NCI-H2029 (cell line): ENCODE data around the gene ZKSCAN2.

ENCODE experiments used
- DNase-seq: peaks from one replicate; lab custom pipeline; 2025; lab: John Stamatoyannopoulos, UW

The ZKSCAN2 gene

DNA sequence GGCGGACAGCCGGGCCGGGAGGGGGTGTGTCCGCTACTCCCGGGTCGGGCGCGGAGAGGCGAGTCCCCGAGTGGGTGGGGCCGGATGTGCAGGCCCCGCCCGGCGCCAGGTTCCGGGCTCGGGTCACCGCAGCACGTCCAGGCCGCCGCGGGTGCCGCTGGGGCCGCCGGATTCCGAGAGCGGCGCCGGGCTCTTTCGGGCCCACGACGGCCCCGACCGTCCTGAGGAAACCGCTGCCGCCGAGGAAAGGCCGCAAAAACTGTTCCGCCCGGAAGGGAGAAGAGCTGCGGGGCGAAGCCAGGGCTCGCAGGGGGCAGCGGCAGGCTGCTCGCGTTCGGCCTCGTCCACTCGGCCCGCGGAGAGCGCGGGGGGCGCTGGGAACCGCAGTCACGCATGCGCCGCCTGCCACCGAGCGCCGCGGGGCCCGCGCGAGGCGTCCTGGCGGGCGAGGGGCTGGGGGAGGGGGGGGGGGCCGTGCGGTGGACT, at the start of gene ZKSCAN2:
Gene ZKSCAN2 (minus strand): TSS at position 376 of the 486 bp plus-strand sequence. CDS start 718 bp downstream, outside the sequence.
- peak; percentile 80 for DNase-seq

GRCh38 chr16:25299792-25300590, 42.3 kb upstream of the ZKSCAN2 start:
- no peak for DNase-seq

GRCh38 chr16:25298165-25298872, 40.7 kb upstream of the ZKSCAN2 start:
- DNase-seq = no peak

GRCh38 chr16:25297151-25297787, 39.6 kb upstream of the ZKSCAN2 start:
- DNase-seq = no peak

GRCh38 chr16:25291580-25291979, 33.9 kb upstream of the ZKSCAN2 start:
- DNase-seq = no peak

DNA sequence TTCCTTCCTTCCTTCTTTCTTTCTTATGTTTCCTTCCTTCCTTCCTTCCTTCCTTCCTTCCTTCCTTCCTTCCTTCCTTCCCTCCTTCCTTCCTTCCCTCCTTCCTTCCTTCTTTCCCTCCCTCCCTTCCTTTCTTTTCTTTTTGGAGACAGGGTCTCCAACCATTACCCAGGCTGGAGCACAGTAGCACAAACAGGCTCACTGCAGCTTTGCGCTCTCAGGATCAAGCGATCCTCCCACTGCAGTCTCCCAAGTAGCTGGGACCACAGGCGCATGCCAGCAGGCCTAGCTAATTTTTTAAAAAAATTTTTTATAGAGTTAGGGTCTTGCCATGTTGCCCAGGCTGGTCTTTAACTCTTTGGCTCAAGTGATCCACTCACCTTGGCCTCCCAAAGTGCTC, 31.8 kb upstream of the ZKSCAN2 start:
- no peak for DNase-seq

GRCh38 chr16:25279491-25279890, 21.8 kb upstream of the ZKSCAN2 start:
- DNase-seq = no peak

DNA sequence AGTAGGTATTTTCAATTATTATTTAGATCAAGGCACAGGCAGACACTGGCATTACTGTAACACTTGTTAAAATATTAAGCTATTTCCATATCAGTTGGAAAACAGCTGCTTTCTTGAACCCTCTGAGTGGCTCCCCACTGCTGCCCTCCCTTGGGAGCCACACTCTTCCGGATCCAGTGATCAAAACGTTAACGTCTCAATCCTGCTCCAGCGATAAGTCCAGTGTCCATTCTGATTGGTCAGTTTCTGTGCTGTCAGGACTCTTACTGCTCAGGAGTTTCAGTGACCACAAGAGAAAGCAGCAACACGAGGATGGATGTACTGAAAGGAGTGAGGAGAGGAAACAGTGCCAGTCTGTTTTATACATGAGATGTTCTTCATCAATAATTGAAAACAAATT, 13.8 kb upstream of the ZKSCAN2 start:
- no peak for DNase-seq

DNA sequence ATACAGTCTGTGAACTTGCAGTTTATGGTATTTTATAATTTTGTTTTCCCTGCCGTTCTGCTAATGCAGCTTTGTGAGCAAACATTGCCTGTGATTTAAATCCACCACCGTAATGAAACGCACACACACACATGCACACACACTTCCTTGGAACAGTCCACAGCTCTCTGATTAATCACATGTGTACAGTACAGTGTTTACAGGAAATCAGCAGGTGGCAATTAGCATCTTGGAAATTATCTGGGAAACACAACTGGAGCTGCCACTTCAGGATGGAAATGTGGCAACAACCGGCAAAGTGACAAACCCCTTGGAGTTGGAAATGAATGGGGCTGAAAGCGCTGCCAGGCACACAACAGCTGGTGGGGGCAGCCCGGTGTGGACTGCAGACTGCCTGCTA, 12.9 kb upstream of the ZKSCAN2 start:
- no peak for DNase-seq

DNA sequence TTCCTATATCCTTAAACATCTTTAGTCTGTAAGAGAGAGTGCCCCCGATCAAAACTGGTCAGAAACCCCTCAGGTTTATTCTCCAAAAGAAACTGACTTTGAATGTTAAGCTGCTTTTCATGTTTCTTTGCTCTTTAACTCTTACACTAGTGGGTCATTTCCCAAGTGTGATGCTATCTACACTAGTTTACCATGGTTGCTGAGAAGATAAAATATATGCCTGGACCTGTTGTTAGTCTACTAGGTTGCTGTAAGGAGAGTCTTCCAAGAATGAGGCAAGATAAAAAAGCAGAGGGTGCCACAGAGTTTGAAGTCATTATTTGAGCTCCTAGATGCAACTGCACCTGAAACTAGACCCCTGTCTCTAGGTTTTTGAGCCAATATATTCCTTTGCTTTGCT, 12.2 kb upstream of the ZKSCAN2 start:
- no peak for DNase-seq

DNA sequence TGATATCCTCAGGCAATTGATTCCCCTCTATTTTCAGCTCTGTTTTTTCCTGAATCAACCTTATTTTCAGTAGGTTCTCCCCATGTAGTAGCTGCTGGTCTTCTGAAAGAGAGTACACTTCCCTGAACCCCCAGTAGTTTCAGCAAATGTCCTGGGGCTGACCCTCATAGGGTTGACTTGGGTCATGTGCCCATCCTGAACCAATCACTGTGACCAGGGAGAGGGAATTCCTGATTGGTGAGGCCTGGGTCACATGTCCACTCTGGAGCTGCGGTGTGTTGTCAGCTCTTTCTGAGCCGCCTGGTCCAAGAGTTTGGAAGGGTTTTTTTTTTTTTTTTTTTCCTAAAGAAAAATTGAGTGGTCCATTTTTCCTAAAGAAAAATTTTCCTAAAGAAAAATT, 8.3 kb upstream of the ZKSCAN2 start:
- DNase-seq = no peak

DNA sequence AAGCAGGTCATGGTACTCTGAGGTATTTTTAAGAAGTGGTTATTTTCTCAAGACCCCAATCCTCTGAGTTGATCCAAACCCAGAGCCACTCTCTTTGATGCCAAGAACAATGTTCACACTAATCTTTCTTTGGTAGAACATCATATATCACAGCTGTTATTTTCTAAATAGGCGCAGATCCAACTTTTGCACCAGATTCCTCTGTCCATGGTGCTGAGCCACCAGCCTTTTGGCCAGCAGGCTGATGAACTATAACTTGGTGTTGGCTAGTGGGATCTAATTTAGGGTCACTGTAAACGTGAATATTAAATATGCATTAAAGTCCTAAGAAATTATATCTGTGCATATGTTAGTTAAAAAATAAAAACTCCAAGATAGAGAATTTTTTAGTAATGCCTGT, 7.0 kb upstream of the ZKSCAN2 start:
- no peak for DNase-seq

DNA sequence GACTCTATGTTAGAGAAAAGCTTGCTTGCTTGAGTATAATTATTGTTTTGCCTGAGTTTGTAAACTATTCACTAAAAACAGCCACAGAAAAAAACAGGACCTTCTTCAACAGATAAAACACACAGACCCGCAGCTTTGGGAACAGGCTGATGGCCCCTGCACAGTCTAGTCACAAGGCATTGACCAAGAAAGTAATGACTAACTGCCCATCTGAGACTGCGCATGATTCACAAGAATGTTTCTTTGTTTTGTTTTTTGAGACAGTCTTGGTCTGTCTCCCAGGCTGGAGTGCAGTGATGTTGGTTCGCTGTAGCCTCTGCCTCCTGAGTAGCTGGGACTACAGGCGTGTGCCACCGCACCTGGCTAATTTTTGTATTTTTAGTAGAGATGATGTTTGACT, 2.8 kb upstream of the ZKSCAN2 start:
- no peak for DNase-seq

- DNase-seq = no peak
Measured at GRCh38 chr16:25258861-25259179, 1.2 kb upstream of the ZKSCAN2 start.

GRCh38 chr16:25257956-25258860, 563 bp upstream of the ZKSCAN2 start:
- DNase-seq = peak; percentile 79

- DNase-seq = no peak
Measured at GRCh38 chr16:25256695-25257469, 763 bp downstream of the ZKSCAN2 start.

DNA sequence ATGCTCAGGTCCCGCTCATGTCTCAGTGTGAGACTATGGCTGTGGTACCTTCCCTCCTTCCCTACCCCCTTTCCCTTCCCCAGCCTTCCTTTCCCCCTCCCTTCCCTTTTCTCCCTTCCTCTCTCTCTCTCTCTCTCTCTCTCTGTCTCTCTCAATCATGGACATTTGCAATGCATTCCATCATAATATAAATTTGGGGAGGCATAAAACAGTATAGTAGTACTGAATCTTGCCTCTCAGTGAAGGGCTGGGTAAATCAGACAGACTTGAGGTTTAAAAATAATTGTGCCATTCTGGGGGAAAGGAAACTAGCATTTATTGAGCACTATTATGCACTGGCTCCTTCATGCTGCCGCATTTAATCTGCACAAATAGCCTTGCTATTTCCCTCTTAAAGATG, 4.3 kb downstream of the ZKSCAN2 start:
- no peak for DNase-seq

DNA sequence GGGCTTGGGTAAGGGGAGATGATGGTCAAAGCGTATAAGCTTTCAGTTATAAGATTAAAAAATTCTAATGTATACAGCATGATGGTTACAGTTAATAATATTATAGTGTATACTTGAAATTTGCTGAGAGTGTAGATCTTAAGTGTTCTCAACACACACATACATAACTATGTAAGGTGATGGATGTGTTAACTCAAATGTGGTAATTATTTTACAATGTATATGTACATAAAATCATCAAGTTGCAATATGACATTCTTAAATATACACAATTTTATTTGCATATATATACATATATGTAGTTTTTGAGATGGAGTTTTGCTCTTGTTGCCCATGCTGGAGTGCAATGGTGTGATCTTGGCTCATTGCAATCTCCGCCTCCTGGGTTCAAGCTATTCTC, 7.2 kb downstream of the ZKSCAN2 start:
- no peak for DNase-seq

- no peak for DNase-seq
Measured at GRCh38 chr16:25235991-25236390, 21.7 kb downstream of the ZKSCAN2 start.

GRCh38 chr16:25228372-25228771, 29.3 kb downstream of the ZKSCAN2 start:
- DNase-seq = no peak

DNA sequence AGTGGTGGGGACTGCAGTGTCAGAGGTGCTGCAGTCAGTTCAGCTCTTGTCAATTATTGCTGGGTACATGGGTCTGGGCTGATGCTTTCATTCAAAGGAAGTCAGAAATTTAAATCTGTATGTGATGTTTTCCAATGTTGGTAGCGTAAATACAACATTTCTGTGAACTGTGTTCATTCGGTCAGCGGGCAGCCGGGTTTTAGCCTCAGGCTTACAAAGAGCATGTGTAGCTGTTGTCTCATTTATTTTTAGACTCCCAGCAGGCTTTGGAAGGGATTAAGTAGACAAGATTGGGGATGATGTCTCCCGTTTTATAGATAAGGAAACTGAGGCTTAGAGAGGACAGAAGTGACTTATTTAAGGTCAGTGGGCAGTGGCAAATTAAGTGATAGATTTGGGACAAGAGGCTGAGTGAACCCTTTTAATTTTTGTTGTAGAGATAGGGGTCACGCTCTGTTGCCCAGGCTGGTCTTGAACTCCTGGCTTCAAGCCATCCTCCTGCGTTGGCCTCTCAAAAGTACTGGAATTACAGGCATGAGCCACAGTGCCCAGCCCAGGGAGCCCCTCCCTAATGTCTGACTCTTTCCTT, 32.8 kb downstream of the ZKSCAN2 start:
- no peak for DNase-seq
